HG02840 (cell line): ENCODE data around the gene NEU1.
"Not testable (repeated sequence)": the region's sequence is repeated elsewhere in the genome, so short reads cannot be mapped to it uniquely, and the experiment has no call there.

Source experiments
- ATAC-seq: cut with Tn5 transposase; IDR thresholded peaks from one replicate; pipeline ENCODE4 v1.9.1; 2021; ENCODE audit warnings: mild to moderate bottlenecking, moderate library complexity, moderate number of reproducible peaks; ENCODE audit not compliant: unreplicated experiment, low FRiP score

The NEU1 gene

DNA sequence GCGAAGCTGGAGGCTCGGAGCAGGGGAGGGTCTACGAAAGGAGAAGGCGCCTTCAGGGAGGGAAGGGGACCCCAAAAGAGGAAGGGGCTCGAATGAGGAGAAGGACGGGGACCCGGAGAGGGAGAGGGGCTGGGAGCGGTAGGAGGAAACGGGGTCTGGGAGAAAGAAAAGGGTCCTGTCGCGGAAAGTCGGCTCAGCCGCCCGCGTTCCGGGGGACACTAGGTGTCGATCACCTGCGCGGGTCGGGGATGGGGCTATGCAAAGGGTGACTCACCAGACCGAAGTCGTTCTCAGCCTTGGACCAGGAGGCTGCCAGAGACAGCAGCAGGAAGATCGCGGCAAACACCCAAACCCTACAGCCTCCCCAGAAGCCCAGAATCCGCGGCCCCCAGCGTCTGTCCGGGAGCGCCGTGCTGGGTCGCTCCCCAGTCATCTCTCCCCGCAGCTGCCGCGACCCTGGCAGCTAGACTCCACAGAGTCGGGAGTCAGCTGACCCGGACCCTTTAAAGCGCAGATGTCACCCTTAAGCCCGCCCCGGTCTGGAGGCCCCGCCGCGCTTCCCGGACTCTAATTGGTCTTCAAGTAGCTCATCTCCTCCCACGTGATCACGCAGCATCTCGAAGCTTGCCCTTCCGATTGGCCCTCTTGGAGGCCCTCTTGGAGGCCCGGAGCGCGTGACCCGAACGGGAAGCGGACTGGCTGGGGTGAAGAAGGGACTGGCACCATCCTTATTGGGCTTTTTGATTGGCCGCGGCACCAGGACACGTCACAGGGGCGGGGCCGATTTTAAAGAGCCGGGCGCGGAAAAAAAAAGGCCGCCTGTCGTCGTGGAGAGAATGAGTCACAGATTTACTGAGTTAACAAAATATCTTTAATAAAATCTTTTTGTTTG, at the start of gene NEU1:
NEU1 (minus strand) TSS at position 478 of the 892 bp plus-strand sequence; CDS start at position 433, 45 bp downstream.
- peak; percentile 90 for ATAC-seq

GRCh38 chr6:31911826-31912585, 49.4 kb upstream of the NEU1 start:
- ATAC-seq: no peak

GRCh38 chr6:31909298-31909697, 46.7 kb upstream of the NEU1 start:
- not testable (repeated sequence) for ATAC-seq

DNA sequence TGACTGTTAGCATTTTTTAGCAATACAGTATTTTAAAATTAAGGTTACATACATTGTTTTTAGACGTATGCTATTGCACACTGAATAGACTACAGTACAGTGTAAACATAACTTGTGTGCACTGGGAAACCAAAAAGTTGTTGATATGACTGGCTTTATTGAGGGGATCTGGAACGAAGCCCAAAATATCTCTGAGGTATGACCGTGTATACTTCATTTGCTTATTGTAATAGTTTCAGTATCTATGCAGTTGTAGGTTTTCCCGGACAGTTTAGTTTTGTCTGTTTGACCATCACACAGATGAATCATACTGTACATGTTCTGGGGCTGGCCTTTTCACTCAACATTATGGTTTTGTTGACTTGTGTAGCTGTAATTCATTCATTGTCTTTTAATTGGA, 46.2 kb upstream of the NEU1 start:
- no peak for ATAC-seq

DNA sequence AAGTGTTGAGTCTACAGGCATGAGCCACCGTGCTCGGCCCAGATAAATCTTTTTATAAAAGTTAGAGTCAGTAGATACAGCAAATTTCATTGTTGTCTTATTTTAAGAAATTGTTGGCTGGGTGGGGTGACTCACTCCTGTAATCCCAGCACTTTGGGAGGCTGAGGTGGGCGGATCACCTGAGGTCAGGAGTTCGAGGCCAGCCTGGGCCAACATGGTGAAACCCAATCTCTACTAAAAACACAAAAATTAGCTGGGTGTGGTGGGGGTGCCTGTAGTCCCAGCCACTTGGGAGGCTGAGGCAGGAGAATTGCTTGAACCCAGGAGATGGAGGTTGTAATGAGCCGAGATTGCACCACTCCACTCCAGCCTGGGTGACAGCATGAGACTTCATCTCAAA, 45.6 kb upstream of the NEU1 start:
- not testable (repeated sequence) for ATAC-seq

DNA sequence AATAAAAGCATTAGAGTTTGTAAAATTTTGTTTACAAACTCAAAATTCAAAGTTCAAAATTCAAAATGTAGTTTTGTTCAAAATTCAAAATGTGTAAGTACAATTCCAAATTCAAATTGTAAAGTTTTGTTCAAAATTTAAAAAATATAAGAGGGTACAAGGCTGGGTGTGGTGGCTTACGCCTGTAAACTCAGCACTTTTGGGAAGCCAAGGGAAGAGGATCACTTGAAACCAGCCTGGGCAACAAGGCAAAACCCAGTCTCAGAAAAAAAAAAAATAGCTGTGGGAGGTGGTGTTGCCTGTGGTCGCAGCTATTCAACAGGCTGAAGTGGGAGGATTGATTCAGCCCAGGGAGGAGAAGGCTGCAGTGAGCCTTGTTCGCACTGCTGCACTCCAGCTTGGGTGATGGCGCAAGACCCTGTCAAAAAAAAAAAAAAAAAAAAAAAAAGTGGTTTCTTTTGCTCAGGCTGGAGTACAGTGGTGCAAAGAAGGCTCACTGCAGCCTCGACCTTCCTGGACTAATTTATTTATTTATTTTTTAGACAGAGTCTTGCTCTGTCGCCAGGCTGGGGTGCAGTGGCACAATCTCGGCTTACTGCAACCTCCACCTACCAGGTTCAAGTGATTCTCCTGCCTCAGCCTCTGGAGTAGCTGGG, 44.7 kb upstream of the NEU1 start:
- no peak for ATAC-seq

DNA sequence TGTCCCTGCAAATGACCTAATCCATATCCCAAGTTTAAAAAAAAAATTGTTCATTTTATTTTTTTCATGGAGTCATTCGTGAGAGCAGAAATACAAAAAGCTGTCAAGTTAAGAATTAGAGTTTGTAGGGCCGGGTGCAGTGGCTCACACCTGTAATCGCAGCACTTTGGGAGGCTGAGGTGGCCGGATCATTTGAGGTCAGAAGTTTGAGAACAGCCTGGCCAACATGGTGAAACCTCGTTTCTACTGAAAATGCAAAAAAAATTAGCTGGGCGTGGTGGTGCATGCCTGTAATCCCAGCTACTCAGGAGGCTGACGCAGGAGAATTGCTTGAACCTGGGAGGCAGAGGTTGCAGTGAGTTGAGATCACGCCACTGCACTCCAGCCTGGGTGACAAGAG, 44.1 kb upstream of the NEU1 start:
- not testable (repeated sequence) for ATAC-seq

DNA sequence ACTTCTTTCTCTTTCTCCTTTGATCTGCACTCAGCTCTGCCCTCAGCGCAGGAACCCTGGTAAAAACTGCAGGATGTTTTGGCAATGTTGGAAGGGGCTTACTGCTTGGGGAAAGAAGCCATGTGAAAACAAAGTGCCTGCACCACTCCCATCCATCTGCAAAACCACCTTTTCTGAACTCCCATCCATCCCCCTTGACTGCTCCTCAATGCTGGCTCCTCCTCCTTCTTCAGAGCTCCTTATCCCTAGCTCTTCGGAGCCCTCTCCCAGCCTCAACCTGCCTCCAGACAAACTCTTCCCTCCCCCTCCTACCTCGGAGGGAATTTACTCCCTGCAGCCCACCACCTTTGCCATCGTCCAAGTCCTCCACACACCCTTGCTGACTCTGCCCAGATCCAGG, 43.5 kb upstream of the NEU1 start:
- ATAC-seq: no peak

DNA sequence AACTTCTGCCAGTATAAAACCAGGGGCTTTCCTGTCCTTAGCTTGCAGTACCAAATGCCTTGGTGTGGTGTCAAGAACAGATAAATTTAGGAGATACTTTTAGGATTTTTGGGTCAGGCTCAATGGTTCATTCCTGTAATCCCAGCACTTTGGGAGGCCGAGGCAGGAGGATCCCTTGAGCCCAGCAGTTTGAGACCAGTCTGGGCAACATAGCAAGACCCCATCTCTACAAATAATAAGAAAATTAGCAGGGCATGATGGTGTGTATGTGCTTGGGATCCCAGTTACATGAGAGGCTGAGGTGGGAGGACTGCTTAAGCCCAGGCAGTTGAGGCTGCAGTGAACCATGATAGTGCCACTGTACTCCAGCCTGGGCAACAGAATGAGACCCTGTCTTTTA, 42.4 kb upstream of the NEU1 start:
- no peak for ATAC-seq

DNA sequence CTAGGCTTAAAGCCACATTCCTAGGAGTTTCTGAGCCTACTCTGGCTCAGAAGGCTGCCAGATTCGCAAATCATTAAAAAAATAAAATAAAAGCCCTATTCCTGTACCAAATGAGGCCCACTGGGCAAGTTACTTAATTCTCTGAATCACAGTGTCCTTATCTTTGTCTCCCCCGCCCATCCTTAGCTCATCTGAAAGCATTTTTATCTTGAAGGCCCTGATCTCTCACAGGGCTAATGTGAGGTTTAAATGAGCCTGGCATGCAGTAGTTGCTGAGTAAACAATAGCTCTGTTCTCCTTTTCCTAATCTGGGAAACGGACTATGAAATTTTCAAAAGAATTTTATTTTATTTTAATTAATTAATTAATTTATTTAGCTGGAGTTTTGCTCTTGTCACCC, 41.3 kb upstream of the NEU1 start:
- ATAC-seq: no peak

DNA sequence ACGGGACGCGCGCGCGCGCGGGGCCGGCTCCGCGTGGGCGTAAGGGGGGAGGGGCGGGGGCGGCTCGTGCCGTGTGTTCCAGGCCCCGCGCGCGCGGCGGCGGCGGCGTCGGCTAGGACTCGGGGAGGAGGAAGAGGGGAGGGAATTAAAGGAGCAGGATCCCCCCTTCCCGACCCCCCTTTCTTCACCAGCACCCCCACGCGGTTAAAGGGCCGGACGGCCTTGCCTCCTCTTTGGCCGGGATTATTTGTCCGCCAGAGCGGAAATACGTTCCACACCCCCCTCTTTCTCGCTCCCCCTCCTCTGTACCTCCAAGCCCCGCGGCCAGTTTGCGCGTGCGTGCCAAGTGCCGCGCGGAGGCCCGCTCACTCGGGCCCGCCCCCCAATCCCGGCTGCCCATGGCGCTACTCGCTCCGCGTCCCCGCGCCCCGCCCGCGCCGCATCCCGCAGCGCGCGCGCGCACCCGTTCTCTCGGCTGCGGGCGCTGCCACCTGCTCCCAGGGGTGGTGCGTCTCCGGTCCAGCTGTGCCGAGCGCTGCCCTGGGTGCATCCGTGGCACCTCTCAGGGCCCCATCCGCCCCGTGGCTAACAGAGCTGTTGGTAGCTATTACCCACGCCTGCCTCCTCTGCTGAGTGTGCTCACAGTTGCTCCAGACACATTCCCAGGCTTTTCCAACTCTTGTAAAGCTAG, 39.5 kb upstream of the NEU1 start, which contains the start of gene ZBTB12:
ZBTB12 (minus strand) TSS at position 134 of the 691 bp plus-strand sequence. CDS start 781 bp downstream, outside the sequence.
- ATAC-seq: peak; percentile 35

GRCh38 chr6:31901415-31901952, 38.9 kb upstream of the NEU1 start:
- no peak for ATAC-seq

DNA sequence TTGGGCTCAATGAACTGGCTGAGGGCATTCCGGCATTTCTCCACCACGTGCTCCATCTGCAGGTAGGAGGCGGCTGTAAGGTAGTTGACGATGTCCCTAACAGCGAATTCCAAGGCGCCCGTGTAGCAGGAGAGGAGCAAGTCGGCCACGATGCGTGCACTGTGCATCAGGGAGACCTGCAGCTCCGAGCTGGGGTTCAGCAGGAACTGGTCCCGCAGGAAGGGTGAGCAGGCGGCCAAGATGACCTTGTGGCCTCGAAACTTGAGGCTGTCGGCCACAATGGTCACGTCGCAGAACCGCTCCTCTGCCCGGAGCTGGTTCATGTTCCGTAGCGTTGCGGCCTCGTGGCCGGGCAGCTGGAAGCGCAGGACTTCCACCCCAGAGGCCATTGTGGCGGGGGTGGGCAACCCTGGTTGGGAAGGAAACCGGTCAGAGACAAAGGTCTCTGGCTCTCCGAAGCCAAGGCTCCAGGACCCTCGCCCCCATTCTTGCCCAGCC, 38.3 kb upstream of the NEU1 start:
- no peak for ATAC-seq

- ATAC-seq: no peak
Observed at GRCh38 chr6:31899882-31900722, 37.5 kb upstream of the NEU1 start.

GRCh38 chr6:31899215-31899614, 36.6 kb upstream of the NEU1 start:
- no peak for ATAC-seq

DNA sequence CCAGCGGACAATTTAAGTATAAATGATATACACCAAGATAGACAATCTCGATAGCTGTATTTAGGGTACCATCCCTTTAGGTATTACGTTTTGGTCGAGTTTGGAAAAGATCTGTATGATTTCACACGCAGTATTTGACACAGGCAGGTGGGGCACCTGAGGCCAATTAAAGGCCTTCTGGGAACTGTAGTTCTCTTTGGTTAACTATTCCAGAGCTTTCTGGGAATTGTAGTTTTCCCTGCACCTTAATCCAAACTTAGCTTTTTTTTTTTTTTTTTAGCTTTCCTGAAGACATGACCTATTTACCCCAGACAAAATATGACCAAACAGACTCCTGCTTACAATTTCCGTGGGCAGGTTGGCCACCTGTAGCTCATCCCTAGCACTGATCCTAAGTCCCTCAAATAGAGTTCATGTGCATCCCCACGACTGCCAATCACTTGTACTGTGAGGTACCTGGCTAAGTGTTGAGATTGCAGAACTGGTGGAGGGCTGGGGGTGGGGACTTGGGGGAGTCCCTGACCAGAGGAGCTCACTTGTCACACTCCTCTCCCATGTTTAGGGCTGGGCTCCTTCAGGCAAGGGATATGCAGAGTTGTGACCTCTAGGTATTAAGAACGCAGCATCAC, 35.9 kb upstream of the NEU1 start:
- ATAC-seq: no peak

DNA sequence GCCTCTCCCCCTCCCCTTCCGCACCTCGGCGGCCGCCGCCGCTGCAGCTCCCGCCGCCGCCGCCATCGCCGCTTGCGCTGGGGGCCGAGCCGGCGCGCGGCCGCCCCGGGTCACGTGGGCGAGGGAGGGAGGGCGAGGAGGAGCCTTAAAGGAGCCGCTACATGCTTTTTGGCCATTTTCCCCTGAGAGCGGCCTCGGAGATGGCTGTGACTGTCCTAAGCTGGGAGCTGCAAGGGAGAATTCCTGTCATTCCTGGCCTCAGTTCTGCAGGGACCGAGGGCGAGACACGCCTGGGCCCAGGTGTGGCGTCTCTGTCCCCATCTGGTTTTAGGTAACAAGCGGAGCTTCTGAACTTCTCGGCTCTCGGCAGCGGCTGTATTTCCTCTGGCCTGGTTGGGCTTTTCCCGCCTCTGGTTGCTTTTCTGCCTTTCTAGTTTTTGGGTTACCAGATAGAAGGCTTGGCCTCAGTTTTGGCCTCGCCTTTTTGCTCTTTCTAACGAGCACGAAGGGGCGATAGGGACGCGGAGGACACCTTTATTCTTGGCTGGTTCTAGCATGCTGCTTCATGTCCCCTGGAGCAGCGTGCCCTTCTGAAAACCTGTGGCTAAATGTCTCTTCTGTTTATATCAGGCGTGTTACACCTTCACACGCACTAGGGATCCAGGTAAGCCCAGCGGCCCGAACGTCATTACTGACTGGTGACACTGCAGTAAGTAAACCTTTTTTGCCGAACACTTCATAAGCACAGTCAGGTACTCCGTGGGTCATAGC, 35.2 kb upstream of the NEU1 start, which contains the start of gene EHMT2:
EHMT2 (minus strand) TSS at position 87 of the 771 bp plus-strand sequence; CDS start at position 66, 21 bp downstream.
- peak; percentile 49 for ATAC-seq
